Measurements from ENCODE around the gene ZFHX3. TPM values are rescaled to one million over a fixed set of nuclear protein-coding genes. Genes with fewer than 3 reads are reported as not detected.

ZFHX3 gene
- total and polyA plus RNA-seq, 2 donors (not counting 3 experiments of a cell fraction or from before 2014, with no cell fraction given) = 3.7 to 18.8 TPM

DNA sequence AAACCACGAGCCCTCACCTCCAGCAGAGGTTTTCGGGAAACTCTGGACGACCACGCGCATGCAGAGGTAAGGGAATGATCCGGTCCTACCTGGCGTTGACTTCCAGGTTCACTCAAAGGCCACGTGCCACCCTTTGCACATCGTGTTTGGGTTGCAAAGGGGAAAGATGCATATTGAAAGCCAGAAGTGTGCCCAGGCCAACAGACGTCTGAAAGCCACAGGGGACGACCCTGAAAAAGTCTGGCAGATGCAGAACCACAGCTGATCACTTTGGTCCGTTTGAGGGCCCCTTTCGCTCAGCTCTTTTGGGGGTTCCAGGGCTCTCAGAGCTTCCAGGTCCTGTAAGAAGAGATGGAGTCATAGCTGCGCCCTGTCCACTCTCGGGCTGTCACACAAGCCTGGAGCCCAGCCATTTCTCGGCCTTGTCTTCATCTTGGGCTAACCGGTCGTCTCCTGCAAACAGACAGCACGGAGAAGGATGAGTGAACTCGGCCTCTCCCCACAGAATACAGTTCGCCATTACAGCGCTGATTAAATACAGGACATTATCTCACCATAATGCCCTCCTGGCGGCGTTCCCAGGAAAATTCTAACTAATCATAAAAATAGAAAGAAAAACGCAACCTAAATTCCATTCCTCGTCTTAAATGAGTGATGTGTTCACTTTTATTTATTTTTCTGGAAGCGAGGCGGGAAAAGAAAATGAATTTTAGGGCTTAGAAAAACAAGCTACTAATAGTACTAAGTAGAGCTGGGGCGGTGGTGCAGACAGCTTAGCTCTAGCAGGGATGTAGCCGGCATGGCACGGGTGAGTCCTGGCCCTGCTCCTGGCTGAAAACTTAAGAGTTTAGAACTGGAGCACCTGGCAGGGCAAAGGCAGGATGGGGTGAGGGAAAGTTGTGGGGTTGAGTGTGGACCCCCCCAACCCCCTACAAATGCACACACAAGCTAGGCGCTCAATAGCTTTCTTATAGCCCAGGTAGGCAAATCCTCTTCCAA lies 45.5 kb upstream of the ZFHX3 start:
- H3K9me1 ChIP-seq (replicated peaks; ENCODE audit: control insufficient read depth, extremely low read depth, insufficient read depth, low read length) = no peaks in the 10 kb centered on the region

DNA sequence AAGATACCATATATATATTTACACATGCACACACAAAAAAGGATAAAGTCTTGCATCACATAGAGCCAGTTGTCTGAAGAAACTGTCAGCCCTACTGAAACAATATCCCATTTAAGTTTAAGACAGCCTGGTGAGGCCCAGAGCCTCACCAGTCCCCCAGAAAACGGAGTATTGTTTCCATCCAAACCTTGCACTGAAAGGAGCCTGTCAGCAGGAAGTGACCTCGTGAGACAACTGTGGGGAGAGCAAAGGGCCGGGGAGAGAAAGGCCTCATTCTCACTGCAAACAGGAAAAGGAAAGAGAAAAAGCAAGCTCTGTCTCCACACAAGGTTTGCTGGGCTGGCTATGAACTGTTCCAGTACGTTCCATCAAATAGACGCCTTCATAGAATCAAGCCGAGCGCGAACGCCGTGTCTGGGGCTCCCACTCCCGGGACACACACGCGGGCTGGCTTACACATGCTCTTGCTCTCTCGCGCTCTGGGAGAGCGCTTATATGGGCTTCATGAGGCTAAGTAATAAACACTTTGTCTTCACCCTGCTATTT lies 44.4 kb upstream of the ZFHX3 start:
- Histone ChIP-seq H3K9me3 (replicated peaks; ENCODE audit: control insufficient read depth, insufficient read depth, low read length) (no peaks in the 10 kb centered on the region), H3K79me2 (ENCODE audit: control insufficient read depth, insufficient read depth, low read length) (no peaks in the 10 kb centered on the region), H3K27ac (ENCODE audit: insufficient read depth, low read depth, low read length) (no peak overlapping the region), H3K9ac (replicated peaks; ENCODE audit: extremely low read depth, insufficient read depth, low read length) (no peak overlapping the region), H3K9me1 (replicated peaks; ENCODE audit: control insufficient read depth, extremely low read depth, insufficient read depth, low read length) (no peaks in the 10 kb centered on the region), H3K4me2 (ENCODE audit: insufficient read depth, low read length) (no peak overlapping the region), H3K4me1 (ENCODE audit: control insufficient read depth, extremely low read depth, insufficient read depth, low read length) (peaks cover 27% of the 10 kb centered on the region), H3K27me3 (ENCODE audit: control insufficient read depth in 2 of 2, insufficient read depth in 2 of 2, low read length in 2 of 2) (peaks cover 0 to under 1% of the 10 kb centered on the region in 2 experiments), H2AFZ (ENCODE audit: low read depth, low read length) (peak overlapping the region; percentile 30), H4K20me1 (replicated peaks; ENCODE audit: control insufficient read depth, extremely low read depth, insufficient read depth, low read length) (no peaks in the 10 kb centered on the region), H3K36me3 (ENCODE audit: control insufficient read depth in 2 of 2, extremely low read depth in 1 of 2, insufficient read depth in 2 of 2, low read length in 2 of 2) (no peaks in the 10 kb centered on the region), H3K4me3 (replicated peaks in 1 of 3; ENCODE audit: insufficient read depth in 1 of 3, low read depth in 1 of 3, low read length in 3 of 3) (no peak overlapping the region)
- DNase-seq (ENCODE audit: low read depth, low spot score) (peak; percentile 52), FAIRE-seq (peak; percentile 77)
- ChIA-PET POLR2A (no interaction called here), CTCF (interaction anchor here (0.5 to 1.8 kb wide), 4 partner anchors 10 to 260 kb away, joined by 3 to 6 read pairs (median 4); no protein-coding TSS in a partner anchor)
- BruUV-seq (replicated peaks) = no TSS peak
- dilution Hi-C loops (cut with MboI; ENCODE audit: extremely low pct_ligation_motif_present, low sequenced_read_pairs) = no loop called here
- TF ChIP-seq EZH2 (IDR thresholded peaks at IDR 0.05; ENCODE audit: borderline replicate concordance, low read depth, low read length, severe bottlenecking) = no peak
- no peak for TF ChIP-seq POLR2AphosphoS5 (IDR thresholded peaks at IDR 0.05; ENCODE audit: insufficient read depth, low read depth, low read length)
- no peak for TF ChIP-seq FOS (IDR thresholded peaks at IDR 0.05; ENCODE audit: borderline replicate concordance, insufficient read depth, low read length)
- no peak for TF ChIP-seq MYC (IDR thresholded peaks at IDR 0.05; ENCODE audit: low read depth, low read length)
- TF ChIP-seq, protein P1, sequence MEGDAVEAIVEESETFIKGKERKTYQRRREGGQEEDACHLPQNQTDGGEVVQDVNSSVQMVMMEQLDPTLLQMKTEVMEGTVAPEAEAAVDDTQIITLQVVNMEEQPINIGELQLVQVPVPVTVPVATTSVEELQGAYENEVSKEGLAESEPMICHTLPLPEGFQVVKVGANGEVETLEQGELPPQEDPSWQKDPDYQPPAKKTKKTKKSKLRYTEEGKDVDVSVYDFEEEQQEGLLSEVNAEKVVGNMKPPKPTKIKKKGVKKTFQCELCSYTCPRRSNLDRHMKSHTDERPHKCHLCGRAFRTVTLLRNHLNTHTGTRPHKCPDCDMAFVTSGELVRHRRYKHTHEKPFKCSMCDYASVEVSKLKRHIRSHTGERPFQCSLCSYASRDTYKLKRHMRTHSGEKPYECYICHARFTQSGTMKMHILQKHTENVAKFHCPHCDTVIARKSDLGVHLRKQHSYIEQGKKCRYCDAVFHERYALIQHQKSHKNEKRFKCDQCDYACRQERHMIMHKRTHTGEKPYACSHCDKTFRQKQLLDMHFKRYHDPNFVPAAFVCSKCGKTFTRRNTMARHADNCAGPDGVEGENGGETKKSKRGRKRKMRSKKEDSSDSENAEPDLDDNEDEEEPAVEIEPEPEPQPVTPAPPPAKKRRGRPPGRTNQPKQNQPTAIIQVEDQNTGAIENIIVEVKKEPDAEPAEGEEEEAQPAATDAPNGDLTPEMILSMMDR (IDR thresholded peaks at IDR 0.05; ENCODE audit: extremely low read depth in 1 of 2, insufficient read depth in 1 of 2, low read depth in 1 of 2, low read length in 2 of 2) = no peak
- no peak for TF ChIP-seq JUN (IDR thresholded peaks at IDR 0.05; ENCODE audit: borderline replicate concordance, insufficient read depth, insufficient read length, low read depth)
- TF ChIP-seq GATA2 (IDR thresholded peaks at IDR 0.05; ENCODE audit: insufficient read depth, insufficient read length, low read depth, low read length) = no peak
- TF ChIP-seq POLR2A (IDR thresholded peaks at IDR 0.05; ENCODE audit: low read depth, low read length) = no peak
- no peak for TF ChIP-seq MAX (IDR thresholded peaks at IDR 0.05; ENCODE audit: insufficient read depth, insufficient read length)
- intact Hi-C loops (cut with micrococcal nuclease) = loop anchor here (2.0 kb wide), 1 partner anchor 30 kb away; no protein-coding TSS in a partner anchor

More for the DNA sequence above, 45.5 kb upstream of the ZFHX3 start:
- H3K9ac ChIP-seq (replicated peaks; ENCODE audit: extremely low read depth, insufficient read depth, low read length) = peak overlapping the region; percentile 43
- no peak for TF ChIP-seq GATA2 (IDR thresholded peaks at IDR 0.05; ENCODE audit: insufficient read depth, insufficient read length, low read depth, low read length)
- no peak for TF ChIP-seq MAX (IDR thresholded peaks at IDR 0.05; ENCODE audit: insufficient read depth, insufficient read length)
- TF ChIP-seq JUN (IDR thresholded peaks at IDR 0.05; ENCODE audit: borderline replicate concordance, insufficient read depth, insufficient read length, low read depth) = no peak
- H2AFZ ChIP-seq (ENCODE audit: low read depth, low read length) = peak overlapping the region; percentile 83
- no peaks in the 10 kb centered on the region for H3K9me3 ChIP-seq (replicated peaks; ENCODE audit: control insufficient read depth, insufficient read depth, low read length)
- dilution Hi-C loops (cut with MboI; ENCODE audit: extremely low pct_ligation_motif_present, low sequenced_read_pairs) = no loop called here
- no TSS peak for BruUV-seq (replicated peaks)
- H3K27ac ChIP-seq (ENCODE audit: insufficient read depth, low read depth, low read length) = peak overlapping the region; percentile 46
- H3K4me1 ChIP-seq (ENCODE audit: control insufficient read depth, extremely low read depth, insufficient read depth, low read length) = peaks cover 27% of the 10 kb centered on the region
- no peaks in the 10 kb centered on the region for H4K20me1 ChIP-seq (replicated peaks; ENCODE audit: control insufficient read depth, extremely low read depth, insufficient read depth, low read length)
- H3K4me3 ChIP-seq (replicated peaks in 1 of 3; ENCODE audit: insufficient read depth in 1 of 3, low read depth in 1 of 3, low read length in 3 of 3) = no peak overlapping the region
- peak overlapping the region; percentile 53 for H3K4me2 ChIP-seq (ENCODE audit: insufficient read depth, low read length)
- H3K36me3 ChIP-seq (ENCODE audit: control insufficient read depth in 2 of 2, extremely low read depth in 1 of 2, insufficient read depth in 2 of 2, low read length in 2 of 2) = no peaks in the 10 kb centered on the region
- H3K27me3 ChIP-seq (ENCODE audit: control insufficient read depth in 2 of 2, insufficient read depth in 2 of 2, low read length in 2 of 2) = no peaks in the 10 kb centered on the region
- H3K79me2 ChIP-seq (ENCODE audit: control insufficient read depth, insufficient read depth, low read length) = no peaks in the 10 kb centered on the region
- FAIRE-seq = peak; percentile 82
- POLR2A ChIA-PET = no interaction called here
- CTCF ChIA-PET = interaction anchor here (0.9 to 1.4 kb wide), 5 partner anchors 9 to 261 kb away, joined by 3 to 6 read pairs (median 4); no protein-coding TSS in a partner anchor
- intact Hi-C loops (cut with micrococcal nuclease) = loop anchor here (1.0 to 2.0 kb wide), 2 partner anchors 25 to 29 kb away; no protein-coding TSS in a partner anchor
- DNase-seq (ENCODE audit: low read depth, low spot score) = peak; percentile 87

Measured in endothelial cell of umbilical vein (primary cell).